GM21529 (cell line): ENCODE data around the gene SGCA.

Experiments used
- ATAC-seq: cut with Tn5 transposase; IDR thresholded peaks from one replicate; pipeline ENCODE4 v1.9.1; 2021; ENCODE audit not compliant: unreplicated experiment

The SGCA gene

DNA sequence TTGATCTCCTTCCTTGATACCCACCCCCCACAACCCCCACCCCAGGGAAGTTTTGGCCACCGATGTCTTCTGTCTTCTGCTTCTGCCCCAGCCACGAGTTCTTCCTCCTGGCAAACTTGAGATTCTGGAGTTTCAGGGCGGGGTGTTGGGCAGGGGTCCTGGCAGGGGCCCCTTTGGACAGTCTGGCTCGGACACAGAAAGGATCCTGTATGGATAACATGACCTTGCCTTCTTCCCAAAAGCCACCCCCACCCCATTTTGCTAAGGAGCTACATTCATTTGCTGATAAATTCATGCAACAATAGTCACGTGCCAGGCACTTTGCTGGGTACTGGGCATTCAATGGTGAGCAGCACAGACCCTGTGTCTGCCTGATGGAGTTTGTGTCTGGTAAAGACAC lies 41.5 kb downstream of the SGCA start:
- no peak for ATAC-seq

- no peak for ATAC-seq
Observed at GRCh38 chr17:50207792-50208567, 42.2 kb downstream of the SGCA start.

- no peak for ATAC-seq
Observed at GRCh38 chr17:50208611-50209061, 42.8 kb downstream of the SGCA start.

- ATAC-seq, result no peak
Observed at GRCh38 chr17:50209133-50209471, 43.3 kb downstream of the SGCA start.

- no peak for ATAC-seq
Observed at GRCh38 chr17:50209472-50210239, 43.9 kb downstream of the SGCA start.

DNA sequence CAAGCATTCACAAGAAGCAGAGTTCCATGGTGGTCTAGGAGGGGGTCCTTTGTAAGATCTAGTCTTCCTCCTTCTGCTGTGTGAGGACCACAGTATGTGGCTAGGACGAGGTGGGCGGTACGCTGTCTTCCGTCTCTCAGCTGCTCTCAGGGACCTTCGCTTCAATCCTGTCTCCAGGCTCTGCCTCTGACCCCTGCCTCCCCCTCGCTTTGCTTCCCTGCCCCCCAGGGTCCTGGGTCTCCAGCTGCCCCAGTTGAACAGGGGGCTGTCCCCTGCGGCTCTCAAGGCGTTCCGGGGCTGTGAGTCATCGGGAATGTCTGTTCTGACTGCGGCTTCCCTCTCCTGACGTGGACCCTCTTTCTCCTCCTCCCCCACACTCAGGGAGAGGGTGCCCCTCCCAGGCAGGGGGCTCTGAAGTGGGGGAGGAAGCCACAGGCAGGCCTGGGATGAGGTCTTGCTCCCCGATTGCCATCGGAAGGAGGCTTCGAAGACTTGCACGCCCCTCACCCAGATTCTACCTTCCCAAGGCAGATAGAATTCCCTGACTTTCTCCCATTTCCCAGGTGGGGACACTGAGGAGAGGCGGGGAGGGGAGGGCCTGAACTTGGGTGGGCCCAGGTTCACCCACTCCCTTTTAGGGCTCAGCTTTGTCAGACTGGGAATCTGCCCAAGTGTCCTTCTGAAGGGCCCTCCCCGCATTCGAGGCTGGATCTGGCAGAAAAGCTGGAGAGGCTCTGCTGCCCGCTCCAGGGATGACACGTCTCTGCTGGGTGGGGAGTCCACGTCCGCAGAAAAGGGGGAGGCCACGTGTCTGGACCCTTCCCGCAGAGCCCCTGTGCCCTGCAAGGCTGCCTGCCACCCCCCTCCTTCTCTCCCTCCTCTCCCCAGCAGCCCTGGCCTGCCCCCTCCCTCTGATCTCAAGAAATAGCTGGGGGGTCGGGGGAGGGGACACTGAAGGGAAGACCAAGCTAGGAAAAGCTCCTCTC lies 44.7 kb downstream of the SGCA start:
- no peak for ATAC-seq

DNA sequence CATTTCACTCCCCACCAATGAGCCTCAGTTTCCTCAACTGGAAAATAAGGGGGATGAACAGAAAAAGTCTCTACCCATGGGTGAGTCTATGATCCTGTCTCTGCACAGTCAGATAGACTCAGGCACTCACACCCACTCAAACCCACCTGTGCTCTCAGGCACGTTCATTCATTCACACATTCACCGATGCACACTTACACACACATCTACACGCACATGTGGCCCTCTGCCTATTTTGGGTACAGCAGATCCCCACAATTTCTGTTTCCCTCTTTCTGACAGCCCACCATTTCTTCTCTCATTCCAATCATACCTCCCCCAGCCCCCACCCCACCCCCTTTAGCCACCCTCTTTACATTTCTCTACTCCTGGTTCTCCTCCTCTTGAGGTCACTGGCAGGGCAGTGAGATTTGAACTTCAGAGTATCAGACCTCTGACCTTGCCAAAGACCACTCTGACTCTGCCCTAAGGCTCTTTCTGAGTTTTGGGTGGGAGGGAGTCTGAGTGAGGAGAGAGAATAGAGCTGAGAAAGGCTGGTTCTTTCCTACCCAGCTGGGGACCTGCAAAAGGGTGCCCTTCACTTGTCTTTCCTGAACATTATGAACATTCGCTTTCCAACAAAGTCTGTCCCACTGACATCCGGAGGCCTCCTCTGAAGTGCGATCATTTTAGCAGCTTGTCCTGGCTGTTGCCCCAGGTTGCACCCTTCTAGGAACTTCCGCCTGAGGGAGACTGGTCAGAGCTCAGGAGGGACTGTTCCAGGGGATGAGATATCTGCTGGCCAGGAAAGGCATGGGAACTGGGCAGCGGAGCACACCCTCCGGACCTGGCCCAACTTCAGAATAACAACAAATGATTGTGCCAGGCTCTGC lies 45.7 kb downstream of the SGCA start:
- no peak for ATAC-seq

DNA sequence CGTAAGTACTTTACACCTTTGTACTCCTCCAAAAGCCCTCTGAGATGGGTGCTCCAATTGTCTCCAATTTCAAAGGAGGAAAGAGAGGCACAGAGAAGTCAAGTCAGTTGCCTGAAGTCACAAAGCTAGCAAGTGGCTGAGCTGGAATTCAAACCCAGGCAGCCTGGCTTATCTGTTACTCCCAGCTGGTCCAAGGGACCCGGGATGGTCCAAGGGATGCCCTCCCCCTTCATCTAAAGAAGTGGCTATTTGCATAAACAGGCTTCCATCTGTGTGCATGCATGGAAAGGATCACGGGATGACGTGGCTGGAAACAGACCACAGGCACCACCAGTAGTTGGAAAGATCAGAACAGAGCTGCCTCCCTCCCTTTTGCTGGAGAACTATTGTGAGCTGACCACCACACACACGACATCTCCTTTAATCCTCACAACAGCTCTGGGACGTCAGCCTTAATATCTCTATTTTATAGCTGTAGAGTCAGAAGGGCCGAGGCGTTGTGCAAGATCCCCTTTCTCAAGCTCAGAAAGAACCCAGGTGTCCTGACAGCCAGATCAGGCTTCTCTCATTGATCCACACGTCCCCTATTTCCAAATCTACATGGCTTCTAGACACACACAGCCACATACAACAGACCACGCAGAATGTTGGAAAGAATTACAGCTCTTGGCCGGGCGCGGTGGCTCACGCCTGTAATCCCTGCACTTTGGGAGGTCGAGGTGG lies 46.5 kb downstream of the SGCA start:
- ATAC-seq, result no peak

DNA sequence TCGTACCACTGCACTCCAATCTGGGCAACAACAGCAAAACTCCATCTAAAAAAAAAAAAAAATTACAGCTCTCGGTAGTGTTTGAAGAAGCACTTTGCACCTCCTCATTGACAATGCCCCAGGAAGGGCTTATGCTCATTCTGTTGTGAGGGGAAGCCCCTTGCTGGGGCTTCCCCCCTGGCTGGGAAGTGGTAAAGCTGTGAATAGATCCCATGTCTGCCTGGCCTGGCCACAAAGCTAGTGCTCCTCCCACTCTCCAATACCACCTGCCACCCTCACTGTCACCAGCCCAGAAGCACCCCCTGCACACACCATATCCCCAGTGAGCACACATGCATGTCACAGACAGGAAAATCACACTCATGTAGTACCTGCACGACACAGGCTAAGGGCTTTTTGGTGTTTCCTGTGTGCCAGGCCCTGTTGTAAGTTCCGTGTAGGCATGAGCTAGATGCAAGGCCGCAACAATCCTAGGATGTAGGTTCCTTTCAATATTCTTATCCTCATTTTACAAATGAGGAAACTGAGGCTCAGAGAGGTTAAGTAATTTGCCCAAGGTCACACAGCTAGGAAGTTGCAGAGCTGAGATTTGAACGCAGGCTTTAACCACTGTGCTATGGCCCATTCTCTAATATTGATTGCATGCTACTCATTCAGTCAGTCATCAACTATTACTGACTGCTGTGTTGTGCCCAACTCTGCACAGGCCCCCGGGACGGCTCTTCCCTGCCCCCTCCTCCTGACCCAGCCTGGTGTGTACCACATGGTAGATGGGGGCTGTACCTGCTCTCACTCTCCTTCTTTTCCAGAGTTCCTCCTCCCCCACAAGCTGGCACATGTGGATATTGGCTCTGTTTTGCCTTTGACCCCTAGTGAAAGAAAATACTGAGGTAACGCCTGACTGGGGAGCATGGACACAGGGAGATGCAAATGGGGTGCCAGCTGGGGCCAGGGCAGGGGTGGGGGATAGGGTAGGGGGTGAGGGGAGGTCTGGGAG lies 47.5 kb downstream of the SGCA start:
- ATAC-seq, result peak; percentile 90

DNA sequence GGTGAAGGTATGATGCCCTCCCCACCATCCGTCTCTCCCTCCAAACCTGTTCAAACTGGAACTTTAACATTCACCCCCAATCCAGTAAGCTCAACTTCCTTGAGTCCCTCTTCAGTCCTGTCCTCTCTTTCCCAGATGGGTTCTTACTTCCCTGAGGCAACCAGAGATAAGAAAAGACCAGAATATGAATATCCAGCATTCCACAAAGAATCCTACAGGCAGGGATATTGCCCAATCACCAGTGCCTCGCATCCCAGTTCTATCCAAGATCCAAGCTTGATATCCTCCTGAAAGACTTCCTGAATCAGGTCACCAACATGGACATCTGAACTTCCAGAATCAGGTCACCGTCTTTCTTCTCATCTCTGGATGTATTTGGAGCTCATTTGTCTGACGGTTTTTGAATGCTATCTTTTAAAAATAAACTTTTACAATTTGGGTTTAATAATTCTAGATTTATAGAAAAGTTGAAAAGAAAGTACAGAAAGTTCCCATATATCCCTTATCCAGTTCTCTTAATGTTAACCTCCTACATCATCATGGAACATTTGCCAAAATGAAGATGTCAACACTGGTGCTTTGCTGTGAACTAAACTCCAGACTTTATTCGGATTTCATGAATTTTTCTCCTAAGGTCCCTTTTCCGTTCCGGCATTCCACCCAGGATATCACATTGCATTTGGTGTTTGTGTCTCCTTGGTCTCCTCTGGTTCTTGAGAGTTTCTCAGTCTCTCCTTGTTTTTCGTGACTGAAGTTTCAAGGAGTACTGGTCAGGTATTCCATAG lies 49.4 kb downstream of the SGCA start:
- ATAC-seq, result no peak

GRCh38 chr17:50217591-50217990 lies 51.8 kb downstream of the SGCA start:
- ATAC-seq, result no peak

DNA sequence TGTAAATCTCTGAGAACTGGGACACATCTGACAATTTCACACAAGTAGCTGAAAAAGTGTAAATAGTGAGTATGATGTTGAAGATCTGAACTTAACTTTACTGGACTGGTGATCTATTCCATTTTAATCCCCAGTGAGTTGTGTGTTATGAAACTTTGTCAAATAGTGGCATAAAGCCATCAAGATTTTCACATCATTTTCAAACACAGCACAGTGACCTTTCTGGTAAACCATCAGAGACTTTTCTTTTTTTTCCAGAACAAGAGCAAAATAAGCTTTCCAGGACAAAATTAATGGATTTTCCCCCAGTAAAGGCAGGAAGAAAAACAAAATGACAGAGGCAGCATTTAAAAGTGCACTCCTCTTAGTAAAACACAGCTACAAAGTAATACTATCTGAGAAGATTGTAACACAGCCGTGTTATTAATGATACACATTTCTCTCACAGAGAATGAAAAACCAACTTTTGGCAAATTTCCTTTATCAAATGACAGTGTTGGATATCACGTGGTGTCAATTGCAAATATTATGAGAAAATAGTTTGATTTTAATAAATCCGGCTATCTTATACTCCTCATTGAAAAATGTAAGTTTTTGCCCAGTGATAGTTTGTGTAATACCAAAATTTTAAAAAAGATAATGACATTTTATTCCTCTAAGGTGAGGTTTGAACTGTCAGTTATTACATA lies 52.4 kb downstream of the SGCA start:
- no peak for ATAC-seq

- no peak for ATAC-seq
Observed at GRCh38 chr17:50218771-50219315, 53.0 kb downstream of the SGCA start.

DNA sequence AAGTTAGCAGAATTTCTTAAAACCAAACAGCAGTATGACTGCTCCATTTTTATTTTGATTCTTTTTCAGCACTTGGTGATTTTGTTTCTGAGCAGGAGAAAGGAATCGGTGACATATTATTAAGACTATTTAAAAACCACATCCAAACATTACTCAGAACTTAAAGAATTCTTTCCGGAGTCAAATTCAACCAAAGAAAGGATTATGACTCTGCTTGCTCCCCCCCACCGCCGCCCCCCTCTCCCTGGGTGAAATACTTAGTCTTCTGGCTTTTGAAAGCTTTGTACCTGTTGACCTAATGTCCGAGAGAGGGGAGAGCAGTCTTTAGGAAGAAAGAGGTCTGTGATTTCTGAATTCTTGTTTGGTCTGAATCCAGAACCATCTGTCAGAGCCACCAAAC lies 53.5 kb downstream of the SGCA start:
- no peak for ATAC-seq

- no peak for ATAC-seq
Observed at GRCh38 chr17:50219939-50220465, 54.2 kb downstream of the SGCA start.

GRCh38 chr17:50220811-50221210 lies 55.0 kb downstream of the SGCA start:
- ATAC-seq, result no peak
